GM10248 (cell line): ENCODE results near the gene SLC3A2.

Experiments
- CTCF ChIA-PET: fragments of 300-600 bp; sonication (Branson Sonifier 250); formaldehyde crosslinking; extraction: SDS; loops from one replicate; lab custom pipeline; 2021; ENCODE audit warnings: antibody characterized with exemption; lab: Yijun Ruan, JAX
- POLR2A ChIA-PET: fragments of 350-650 bp; sonication (Branson Sonifier 250); formaldehyde crosslinking; extraction: SDS; loops from one replicate; lab custom pipeline; 2020; ENCODE audit warnings: antibody characterized with exemption; lab: Yijun Ruan, JAX
- DNase-seq: peaks from one replicate; pipeline ENCODE4 v3.0.0; 2012; ENCODE audit errors: extremely low spot score
- TF ChIP-seq, protein P1 (sequence below): IDR thresholded peaks from 2 replicates; pipeline ENCODE4 v1.5.1; 2012; ENCODE audit warnings: mild to moderate bottlenecking, low read depth; ENCODE audit errors: extremely low read depth, missing control alignments, control extremely low read depth

Gene SLC3A2

DNA sequence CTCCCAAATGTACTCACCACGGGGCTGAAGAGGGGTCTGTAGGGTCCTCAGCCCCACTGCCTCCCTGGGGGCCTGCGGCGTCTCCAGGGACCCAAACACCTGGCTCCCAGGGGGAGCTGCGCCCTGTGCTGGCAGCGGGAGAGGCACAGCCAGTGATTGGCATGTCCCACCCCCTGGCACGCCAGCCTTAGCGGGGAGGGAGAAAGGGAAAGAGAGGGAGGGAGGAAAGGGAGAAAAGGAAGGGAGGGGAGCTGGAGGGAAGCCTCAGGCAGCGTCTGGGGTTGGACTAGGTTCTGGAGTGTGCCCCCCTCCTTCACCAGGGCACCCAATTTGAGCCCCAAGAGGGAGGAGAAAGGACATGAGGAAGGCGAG lies 40.5 kb downstream of the SLC3A2 start, which contains the start of gene CHRM1:
TSS of gene CHRM1 (minus strand) at position 163 of the 372 bp plus-strand sequence. CDS start 10,263 bp downstream, outside the sequence.
- ChIA-PET POLR2A (no interaction called here), CTCF (interaction anchor here (8.7 kb wide), 1 partner anchor 14 kb away, joined by 97 read pairs; no protein-coding TSS in a partner anchor)
- DNase-seq, result no peak
- TF ChIP-seq, protein P1, sequence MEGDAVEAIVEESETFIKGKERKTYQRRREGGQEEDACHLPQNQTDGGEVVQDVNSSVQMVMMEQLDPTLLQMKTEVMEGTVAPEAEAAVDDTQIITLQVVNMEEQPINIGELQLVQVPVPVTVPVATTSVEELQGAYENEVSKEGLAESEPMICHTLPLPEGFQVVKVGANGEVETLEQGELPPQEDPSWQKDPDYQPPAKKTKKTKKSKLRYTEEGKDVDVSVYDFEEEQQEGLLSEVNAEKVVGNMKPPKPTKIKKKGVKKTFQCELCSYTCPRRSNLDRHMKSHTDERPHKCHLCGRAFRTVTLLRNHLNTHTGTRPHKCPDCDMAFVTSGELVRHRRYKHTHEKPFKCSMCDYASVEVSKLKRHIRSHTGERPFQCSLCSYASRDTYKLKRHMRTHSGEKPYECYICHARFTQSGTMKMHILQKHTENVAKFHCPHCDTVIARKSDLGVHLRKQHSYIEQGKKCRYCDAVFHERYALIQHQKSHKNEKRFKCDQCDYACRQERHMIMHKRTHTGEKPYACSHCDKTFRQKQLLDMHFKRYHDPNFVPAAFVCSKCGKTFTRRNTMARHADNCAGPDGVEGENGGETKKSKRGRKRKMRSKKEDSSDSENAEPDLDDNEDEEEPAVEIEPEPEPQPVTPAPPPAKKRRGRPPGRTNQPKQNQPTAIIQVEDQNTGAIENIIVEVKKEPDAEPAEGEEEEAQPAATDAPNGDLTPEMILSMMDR, result no peak

DNA sequence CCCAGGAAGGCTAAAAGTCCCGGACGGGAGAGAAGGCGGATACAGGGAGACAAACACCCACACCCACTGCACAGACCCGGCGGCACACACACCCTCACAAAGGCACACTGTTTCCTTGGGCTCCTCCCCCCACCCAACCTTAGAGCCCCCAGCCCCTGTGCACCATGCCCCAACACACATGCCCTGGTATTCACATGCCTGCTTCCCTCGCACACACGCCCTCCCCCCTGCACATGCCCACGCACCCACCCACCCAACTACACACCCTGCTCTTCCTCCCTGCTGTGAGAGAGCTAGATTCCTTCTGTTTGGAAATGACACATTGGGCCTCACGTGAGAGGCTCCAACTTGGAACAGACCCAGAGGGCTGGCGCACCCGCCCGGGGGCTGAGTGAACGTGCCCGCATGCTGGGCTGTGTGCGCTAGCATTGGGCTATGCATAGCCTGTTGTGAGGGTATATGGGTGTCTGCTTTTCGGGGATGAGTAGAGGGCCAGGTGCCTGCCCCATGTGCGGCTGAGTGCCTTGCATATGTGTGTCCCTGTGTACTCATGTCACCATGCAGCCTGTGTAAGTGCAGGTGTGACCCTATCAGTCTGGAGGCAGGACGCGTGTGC lies 41.0 kb downstream of the SLC3A2 start:
- ChIA-PET POLR2A (no interaction called here), CTCF (interaction anchor here (8.7 kb wide), 1 partner anchor 15 kb away, joined by 97 read pairs; no protein-coding TSS in a partner anchor)
- no peak for DNase-seq
- TF ChIP-seq, protein P1, result no peak

DNA sequence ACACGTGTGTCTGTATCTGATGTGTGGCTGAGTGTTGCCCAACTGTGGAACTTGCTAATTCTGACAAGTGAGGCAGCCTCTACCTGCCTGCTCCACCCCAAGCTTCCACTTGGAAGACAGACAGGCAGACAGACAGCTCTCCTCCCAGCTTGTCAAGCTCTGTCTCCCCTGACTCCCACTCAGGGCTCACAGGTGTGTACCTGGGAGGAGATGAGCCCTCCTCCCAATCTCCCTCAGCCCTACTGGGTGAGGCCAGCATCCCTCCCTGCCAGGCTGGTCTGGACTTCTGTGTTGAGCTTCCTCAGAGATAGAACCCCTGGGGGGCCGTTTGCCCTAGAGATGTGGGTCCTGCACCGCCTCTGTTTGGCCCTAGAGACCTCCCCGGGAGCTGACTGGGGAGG lies 41.5 kb downstream of the SLC3A2 start:
- TF ChIP-seq, protein P1, result no peak
- DNase-seq, result no peak
- CTCF ChIA-PET, result interaction anchor here (8.7 kb wide), 1 partner anchor 15 kb away, joined by 97 read pairs; no protein-coding TSS in a partner anchor
- POLR2A ChIA-PET, result no interaction called here

DNA sequence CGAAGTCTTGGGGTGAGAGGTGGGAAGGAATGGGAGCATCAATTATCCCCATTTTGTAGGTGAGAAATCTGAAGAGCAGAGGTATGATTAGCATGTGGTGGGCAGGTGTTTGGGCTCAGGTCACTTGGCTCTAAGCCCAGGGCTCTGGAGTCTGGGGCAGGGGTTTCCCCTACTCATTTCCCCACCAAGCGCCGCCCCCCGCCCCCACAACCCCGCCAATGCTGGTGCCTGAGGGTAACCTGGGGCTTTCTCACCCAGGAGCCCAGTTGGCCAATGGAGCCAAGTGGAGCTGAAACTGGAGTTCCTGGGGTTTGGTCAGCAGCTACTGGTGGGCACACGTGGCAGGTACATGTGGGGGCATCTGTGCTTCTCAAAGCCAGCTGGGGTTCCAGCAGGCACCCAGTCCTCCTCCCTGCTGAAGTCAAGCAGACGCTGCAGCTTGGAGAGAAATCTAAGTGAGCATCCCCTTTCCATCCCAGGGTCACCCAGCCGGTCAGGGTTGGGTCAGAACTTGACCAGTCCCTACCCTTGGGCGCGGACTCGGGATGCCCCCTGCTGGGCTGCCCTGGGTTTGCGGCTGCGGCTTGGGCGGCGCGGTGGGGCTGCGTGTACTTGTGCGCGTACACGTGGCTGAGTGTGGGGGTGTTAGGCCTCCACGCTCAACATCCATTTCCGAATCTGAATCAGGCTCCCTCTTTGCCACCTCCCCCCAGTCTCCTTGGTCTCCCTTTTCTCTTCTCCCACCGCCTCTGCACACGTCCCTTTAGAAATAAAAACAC lies 42.1 kb downstream of the SLC3A2 start:
- POLR2A ChIA-PET, result no interaction called here
- CTCF ChIA-PET, result interaction anchor here (8.7 kb wide), 1 partner anchor 16 kb away, joined by 97 read pairs; no protein-coding TSS in a partner anchor
- peak; percentile 76 for DNase-seq
- TF ChIP-seq, protein P1, result peak; percentile 23

GRCh38 chr11:62923601-62924411 lies 43.1 kb downstream of the SLC3A2 start:
- no peak for DNase-seq
- ChIA-PET POLR2A (no interaction called here), CTCF (interaction anchor here (1.2 to 8.7 kb wide), 2 partner anchors 17 to 51 kb away, joined by 3 to 97 read pairs; no protein-coding TSS in a partner anchor)
- TF ChIP-seq, protein P1, result no peak

GRCh38 chr11:62925308-62925707 lies 44.6 kb downstream of the SLC3A2 start:
- TF ChIP-seq, protein P1, result no peak
- ChIA-PET CTCF (interaction anchor here (6.4 kb wide), 1 partner anchor 19 kb away, joined by 33 read pairs; no protein-coding TSS in a partner anchor), POLR2A (no interaction called here)
- no peak for DNase-seq
